GM12873 (cell line): Measurements from ENCODE around the gene P2RY4.

ENCODE experiments used
- TF ChIP-seq, protein P1 (sequence below): IDR thresholded peaks from 2 replicates; pipeline ENCODE4 v1.5.1; 2012; ENCODE audit warnings: low read depth, mild to moderate bottlenecking, moderate library complexity, low read length, control low read depth; ENCODE audit not compliant: insufficient read depth; ENCODE audit errors: missing control alignments

The P2RY4 gene

GRCh38 chrX:70280573-70280972 lies 20.6 kb upstream of the P2RY4 start:
- TF ChIP-seq, protein P1, sequence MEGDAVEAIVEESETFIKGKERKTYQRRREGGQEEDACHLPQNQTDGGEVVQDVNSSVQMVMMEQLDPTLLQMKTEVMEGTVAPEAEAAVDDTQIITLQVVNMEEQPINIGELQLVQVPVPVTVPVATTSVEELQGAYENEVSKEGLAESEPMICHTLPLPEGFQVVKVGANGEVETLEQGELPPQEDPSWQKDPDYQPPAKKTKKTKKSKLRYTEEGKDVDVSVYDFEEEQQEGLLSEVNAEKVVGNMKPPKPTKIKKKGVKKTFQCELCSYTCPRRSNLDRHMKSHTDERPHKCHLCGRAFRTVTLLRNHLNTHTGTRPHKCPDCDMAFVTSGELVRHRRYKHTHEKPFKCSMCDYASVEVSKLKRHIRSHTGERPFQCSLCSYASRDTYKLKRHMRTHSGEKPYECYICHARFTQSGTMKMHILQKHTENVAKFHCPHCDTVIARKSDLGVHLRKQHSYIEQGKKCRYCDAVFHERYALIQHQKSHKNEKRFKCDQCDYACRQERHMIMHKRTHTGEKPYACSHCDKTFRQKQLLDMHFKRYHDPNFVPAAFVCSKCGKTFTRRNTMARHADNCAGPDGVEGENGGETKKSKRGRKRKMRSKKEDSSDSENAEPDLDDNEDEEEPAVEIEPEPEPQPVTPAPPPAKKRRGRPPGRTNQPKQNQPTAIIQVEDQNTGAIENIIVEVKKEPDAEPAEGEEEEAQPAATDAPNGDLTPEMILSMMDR, result no peak

GRCh38 chrX:70279081-70279480 lies 19.1 kb upstream of the P2RY4 start:
- TF ChIP-seq, protein P1, result no peak

DNA sequence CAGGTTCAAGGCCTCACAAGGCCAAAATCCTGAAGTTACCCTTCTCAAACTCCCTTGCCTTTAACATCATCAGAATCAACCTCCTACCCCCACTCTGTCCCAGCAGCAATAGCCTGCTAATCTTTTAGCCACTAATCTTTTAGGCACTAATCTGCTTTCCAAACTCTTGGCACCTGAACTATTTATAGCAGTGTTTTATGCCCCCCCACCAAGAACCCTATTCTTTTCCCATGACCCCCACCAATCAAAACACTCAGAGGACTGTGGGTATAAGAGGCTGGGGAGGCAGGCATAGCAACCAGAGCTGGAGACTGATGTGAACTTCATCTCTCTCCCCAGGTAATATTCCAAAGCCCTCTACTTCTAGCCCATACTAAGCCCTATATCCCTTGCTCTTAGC lies 8.0 kb upstream of the P2RY4 start, which contains the start of gene ARR3:
ARR3 (plus strand) TSS at position 301 of the 400 bp plus-strand sequence. CDS start 1,052 bp downstream, outside the sequence.
- TF ChIP-seq, protein P1, result no peak

DNA sequence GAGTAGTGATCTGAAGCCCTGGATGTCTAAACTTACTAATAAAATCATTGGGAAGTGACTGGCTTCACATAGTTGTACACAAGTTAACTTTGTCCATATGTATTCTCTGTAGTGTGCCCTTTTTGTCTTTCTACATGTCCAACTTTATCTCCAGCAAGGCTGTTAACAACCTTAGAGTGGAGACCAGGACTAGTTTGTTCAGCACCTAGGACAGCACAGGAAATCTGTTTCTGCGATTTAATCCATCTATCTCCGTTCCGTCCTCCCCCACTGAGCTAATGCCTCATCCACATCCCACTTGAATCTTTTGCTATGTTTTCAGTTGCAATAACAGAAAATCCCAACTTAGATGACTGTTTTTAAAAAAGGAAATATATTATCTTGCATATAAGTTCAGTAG lies 4.8 kb upstream of the P2RY4 start:
- TF ChIP-seq, protein P1, result no peak

- TF ChIP-seq, protein P1, result peak; percentile 75
These were observed 3.1 kb upstream of the P2RY4 start for GRCh38 chrX:70262952-70263567.

GRCh38 chrX:70257423-70258288 lies 2.3 kb downstream of the P2RY4 start:
- TF ChIP-seq, protein P1, result no peak

DNA sequence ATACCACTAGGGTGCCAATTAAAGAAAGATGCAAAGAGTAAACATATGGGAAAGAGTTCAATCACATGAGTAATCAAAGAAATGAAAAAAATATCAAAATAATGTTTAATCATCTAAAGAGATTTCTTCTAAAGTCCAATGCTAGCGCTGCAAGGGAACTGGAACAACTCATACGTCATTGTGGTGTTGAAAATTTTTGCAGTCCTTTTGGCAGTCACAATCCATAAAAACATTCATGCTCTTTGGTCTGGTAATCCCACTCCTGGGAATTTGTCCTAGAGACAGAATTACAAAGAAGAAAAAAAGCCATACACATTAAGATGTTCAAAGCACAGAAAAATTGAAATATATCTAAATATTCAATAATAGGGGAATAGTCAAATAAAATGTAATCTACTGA lies 4.6 kb downstream of the P2RY4 start:
- TF ChIP-seq, protein P1, result no peak
